OCI-LY1 (cell line): Measurements from ENCODE around the gene CERK.

ENCODE experiments used
- CTCF ChIP-seq: fragments of 200-600 bp; sonication (generic), shearing (Covaris generic); IDR thresholded peaks from 2 replicates; pipeline ENCODE4 v1.5.1; 2017; ENCODE audit warnings: mild to moderate bottlenecking, antibody characterized with exemption, low read length, moderate library complexity, mixed read lengths
- EZH2 ChIP-seq: fragments of 200-600 bp; sonication (generic), shearing (Covaris generic); IDR thresholded peaks from 2 replicates; pipeline ENCODE4 v1.8.0; 2017; ENCODE audit warnings: borderline replicate concordance, mixed run types, mild to moderate bottlenecking, antibody characterized with exemption, low read length, moderate library complexity, mixed read lengths

GRCh38 chr22:46701262-46701661, 36.8 kb downstream of the CERK start:
- no peak for TF ChIP-seq CTCF
- TF ChIP-seq EZH2, result no peak
